ENCODE results near the gene PTPRD. TPM values are rescaled to one million over a fixed set of nuclear protein-coding genes. Genes with fewer than 3 reads are reported as not detected.

The PTPRD gene
- total RNA-seq, 1 experiment from 2014 or later = 32.5 TPM

GRCh38 chr9:9257999-9258498 is 1354.8 kb downstream of the PTPRD start:
- H3K79me1 ChIP-seq (ENCODE audit: insufficient read depth, low read depth, low read length, poor library complexity, severe bottlenecking) = no peaks in the 10 kb centered on the region
- H3K9me3 ChIP-seq (ENCODE audit: control insufficient read depth, low read depth, low read length) = no peaks in the 10 kb centered on the region
- no peak for DNase-seq
- no peak overlapping the region for H4K5ac ChIP-seq (ENCODE audit: insufficient read length, low read depth, low read length)
- H3K4ac ChIP-seq (ENCODE audit: low read depth, low read length) = no peak overlapping the region
- no peak overlapping the region for H3K27ac ChIP-seq (ENCODE audit: insufficient read length, low read depth, low read length)
- no peak overlapping the region for H3K18ac ChIP-seq (ENCODE audit: insufficient read length, low read depth, low read length)
- no peak overlapping the region for H2AFZ ChIP-seq (ENCODE audit: low read length)
- H3K23me2 ChIP-seq (ENCODE audit: insufficient read length, low read depth, low read length, poor library complexity, severe bottlenecking) = no peaks in the 10 kb centered on the region
- H3K4me3 Mint-ChIP-seq = no peak overlapping the region
- H3K27me3 Mint-ChIP-seq (ENCODE audit: low read depth) = no peaks in the 10 kb centered on the region
- no peak overlapping the region for H3T11ph ChIP-seq (ENCODE audit: low read length)
- no peak overlapping the region for H2BK120ac ChIP-seq (ENCODE audit: low read depth, low read length, poor library complexity, severe bottlenecking)
- H4K8ac ChIP-seq (replicated peaks; ENCODE audit: insufficient read length, low read depth, low read length) = no peak overlapping the region
- no peaks in the 10 kb centered on the region for H3K27me3 ChIP-seq (ENCODE audit: insufficient read depth, low read length)
- H3K27ac Mint-ChIP-seq = no peak overlapping the region
- no peaks in the 10 kb centered on the region for H4K20me1 ChIP-seq (ENCODE audit: control insufficient read depth, insufficient read depth, insufficient read length)
- H4K91ac ChIP-seq (ENCODE audit: insufficient read length, low read depth, low read length) = no peak overlapping the region
- no peaks in the 10 kb centered on the region; a peak in 1 of 7 replicates for H3K36me3 Mint-ChIP-seq (ENCODE audit: insufficient read depth in 1 of 3, low read depth in 3 of 3)
- H3K4me1 Mint-ChIP-seq = peaks cover 0 to 3% of the 10 kb centered on the region in 2 experiments; a peak in 1 of 4 replicates
- no peaks in the 10 kb centered on the region for H3K79me2 ChIP-seq (ENCODE audit: insufficient read depth, low read length)
- H2BK5ac ChIP-seq (ENCODE audit: insufficient read length, low read length) = no peak overlapping the region
- no peaks in the 10 kb centered on the region for H3K4me1 ChIP-seq (ENCODE audit: insufficient read depth, low read length)
- H2BK20ac ChIP-seq (ENCODE audit: low read depth, low read length, poor library complexity, severe bottlenecking) = no peak overlapping the region
- TF ChIP-seq CTCF (conservative IDR thresholded peaks at IDR 0.05) = no peak
- no peak overlapping the region for H3K4me2 ChIP-seq (ENCODE audit: insufficient read depth, insufficient read length, low read length)
- H3K56ac ChIP-seq (ENCODE audit: insufficient read length, low read depth, low read length) = no peak overlapping the region
- no CpG with 5 or more reads among the region's 3 CpGs for WGBS (ENCODE audit: extremely low coverage, insufficient read length, low lambda C conversion rate)
- H2AK5ac ChIP-seq (ENCODE audit: insufficient read length, low read length) = no peak overlapping the region
- H3K23ac ChIP-seq (ENCODE audit: insufficient read length, low read depth, low read length) = no peak overlapping the region
- H3K9me3 Mint-ChIP-seq = no peaks in the 10 kb centered on the region
- H3K9ac ChIP-seq (ENCODE audit: extremely low read depth, insufficient read length, low read length) = no peak overlapping the region
- no peak overlapping the region for H2BK12ac ChIP-seq (ENCODE audit: insufficient read length, low read depth, low read length)
- H2BK15ac ChIP-seq (ENCODE audit: low read depth, low read length) = no peak overlapping the region
- H3K14ac ChIP-seq (ENCODE audit: insufficient read depth, low read length) = no peak overlapping the region

Measured in H9 (cell line).